GM18520 (cell line): Measurements from ENCODE around the gene MANF.
A peak's percentile ranks its signal among the peaks of the same experiment; 100 is the strongest.
"Not testable (repeated sequence)": the region's sequence is repeated elsewhere in the genome, so short reads cannot be mapped to it uniquely, and the experiment has no call there.

ENCODE experiments used
- ATAC-seq: cut with Tn5 transposase; IDR thresholded peaks from one replicate; pipeline ENCODE4 v1.9.1; 2021; ENCODE audit not compliant: unreplicated experiment

MANF gene

DNA sequence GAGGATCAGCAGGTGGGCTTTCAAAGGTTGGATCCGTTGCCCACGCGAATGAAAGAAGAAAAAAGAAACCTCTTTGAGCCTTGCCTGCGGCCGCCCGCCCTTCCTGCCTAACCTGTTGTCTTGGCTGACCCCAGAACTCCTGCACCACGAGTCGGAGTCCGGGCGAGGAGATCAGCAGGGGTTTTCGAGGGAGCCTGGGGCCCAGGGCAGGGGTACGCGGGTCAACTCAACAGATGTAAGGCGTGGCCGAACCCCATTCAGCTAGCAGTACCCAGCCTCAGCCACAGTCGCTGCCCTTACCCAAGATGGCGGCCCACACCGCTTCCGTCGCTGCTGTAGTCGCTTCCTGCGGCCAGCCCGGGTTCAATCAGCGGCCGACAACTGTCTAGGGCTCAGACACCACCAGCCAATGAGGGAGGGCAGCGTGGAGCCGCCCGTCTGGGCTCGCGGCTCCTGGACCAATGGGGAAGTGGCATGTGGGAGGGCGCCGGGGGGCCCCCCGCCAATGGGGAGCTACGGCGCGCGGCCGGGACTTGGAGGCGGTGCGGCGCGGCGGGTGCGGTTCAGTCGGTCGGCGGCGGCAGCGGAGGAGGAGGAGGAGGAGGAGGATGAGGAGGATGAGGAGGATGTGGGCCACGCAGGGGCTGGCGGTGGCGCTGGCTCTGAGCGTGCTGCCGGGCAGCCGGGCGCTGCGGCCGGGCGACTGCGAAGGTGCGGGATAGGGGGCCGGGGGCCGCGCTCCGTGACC lies at the start of gene MANF:
MANF (plus strand) TSS at position 566 of the 748 bp plus-strand sequence; CDS start at position 618, 52 bp downstream.
- ATAC-seq: peak; percentile 91

DNA sequence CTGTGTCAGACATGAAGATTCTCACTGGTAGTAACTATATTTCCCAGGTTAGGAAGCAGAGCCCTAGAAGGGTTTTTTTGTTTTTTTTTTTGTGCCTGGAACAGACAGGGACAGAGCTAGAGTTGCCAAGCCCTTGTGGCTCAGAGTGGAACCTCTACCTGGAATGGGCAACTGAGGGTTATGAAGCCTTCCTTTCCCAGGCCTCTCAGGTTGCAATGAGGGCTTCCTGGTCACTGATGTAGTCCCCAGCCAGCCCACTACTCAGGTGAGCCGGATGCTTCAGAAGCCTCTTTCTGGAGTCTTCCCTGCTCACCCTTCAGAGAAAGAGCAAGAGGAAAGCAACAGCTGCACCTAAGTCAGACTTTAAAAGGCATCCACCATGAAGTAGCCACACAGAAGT lies 48.8 kb upstream of the MANF start:
- no peak for ATAC-seq

DNA sequence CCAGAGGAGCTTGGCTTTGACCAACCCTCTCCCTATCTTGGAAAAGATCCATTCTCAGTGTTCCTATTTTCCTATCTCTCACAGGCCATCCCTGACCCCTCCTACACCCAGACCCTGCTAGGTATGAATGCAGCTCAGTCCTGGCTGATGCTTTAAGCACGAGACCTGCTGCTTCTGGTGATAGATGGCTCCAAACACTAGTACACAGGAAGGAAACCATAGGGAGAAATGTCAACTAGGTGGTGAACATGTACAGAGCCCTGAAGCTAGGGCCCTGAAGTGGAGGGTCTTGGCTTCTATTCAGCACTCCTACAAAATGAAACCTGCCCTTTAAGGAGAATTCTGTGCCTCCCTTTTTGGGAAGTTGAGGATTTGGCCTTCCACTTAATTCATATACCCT lies 47.4 kb upstream of the MANF start:
- ATAC-seq: no peak

DNA sequence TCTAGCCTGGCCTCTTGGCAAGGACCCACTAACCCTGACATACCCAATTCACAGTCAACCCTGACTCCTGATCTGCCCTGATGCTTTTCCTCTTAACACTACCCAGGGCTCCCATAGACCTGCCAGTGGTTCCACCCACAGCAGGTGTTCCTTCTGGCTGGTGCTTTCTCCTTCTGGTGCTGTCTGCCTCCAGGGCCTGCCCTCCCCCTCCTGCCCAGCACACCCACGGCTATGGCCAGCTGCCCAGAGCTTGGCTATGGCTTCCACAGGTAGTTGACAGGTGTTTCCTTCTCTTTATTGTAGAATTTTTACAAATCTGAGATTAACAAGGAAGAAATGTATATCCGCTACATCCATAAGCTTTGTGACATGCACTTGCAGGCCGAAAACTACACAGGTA lies 46.5 kb upstream of the MANF start:
- ATAC-seq: no peak

DNA sequence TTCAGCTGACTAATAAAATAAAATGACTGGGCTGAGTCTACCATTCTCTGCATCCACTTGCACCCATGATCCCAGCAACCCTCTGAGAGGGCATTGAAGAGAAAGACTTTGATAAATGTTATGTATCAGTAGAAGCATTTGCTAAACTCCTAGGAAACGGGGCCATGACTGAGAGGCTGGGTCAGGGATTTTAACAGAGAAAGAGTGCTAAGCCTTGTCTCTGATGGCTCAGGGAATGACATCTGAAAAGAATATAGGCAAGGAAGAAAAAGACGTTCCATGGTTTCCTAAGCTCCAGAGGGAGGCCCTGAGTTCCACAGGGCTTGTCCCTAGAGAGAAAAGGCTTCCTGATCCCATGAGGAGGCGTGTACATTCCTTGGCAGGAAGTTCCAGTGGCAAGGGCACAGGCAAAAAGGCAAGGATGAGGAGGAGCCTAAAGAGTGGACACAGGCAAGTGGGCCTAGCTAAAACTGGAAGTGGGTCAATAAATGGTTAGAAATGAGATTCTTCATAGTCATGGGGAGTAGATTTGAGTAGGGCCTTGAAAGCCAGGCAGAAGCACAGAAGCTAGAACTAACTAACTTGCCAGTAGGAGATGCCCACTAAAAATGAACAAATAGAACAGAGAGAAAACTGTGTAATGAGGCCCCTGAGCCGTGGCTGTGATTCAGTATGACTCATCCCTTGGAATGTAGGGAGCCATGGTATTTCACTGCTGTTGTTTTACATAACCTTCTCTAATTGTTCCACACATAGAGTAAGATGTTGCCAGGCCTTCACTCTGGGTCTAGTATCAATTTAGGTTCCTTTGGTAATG lies 44.9 kb upstream of the MANF start:
- no peak for ATAC-seq

DNA sequence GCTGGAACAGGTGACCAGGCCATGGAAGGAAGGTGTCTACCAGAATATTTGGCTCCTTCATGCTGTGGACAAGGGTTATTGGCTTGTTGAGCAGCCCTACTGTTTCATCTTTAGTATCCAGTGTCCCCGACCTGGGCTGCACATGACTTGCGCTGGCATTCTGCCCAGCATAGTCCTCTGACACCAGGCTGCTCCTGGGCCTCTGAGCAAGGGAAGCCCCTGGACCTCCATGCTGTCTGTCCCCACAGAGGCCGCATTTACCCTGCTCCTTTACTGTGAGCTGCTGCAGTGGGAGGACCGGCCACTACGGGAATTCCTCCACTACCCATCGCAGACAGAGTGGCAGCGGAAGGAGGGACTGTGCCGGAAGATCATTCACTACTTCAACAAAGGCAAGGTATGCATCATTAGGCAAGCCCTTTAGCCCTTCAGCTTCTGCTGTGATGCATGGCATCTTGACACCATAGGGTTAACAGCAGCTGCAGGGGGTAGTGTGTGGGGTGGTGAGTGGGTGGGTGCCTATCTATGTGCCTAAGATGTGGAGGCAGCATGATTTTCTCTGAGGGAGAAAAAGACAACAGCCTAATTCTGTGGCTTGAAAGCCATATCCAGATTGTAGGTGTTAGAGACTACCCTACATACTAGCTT lies 44.0 kb upstream of the MANF start:
- ATAC-seq: no peak

DNA sequence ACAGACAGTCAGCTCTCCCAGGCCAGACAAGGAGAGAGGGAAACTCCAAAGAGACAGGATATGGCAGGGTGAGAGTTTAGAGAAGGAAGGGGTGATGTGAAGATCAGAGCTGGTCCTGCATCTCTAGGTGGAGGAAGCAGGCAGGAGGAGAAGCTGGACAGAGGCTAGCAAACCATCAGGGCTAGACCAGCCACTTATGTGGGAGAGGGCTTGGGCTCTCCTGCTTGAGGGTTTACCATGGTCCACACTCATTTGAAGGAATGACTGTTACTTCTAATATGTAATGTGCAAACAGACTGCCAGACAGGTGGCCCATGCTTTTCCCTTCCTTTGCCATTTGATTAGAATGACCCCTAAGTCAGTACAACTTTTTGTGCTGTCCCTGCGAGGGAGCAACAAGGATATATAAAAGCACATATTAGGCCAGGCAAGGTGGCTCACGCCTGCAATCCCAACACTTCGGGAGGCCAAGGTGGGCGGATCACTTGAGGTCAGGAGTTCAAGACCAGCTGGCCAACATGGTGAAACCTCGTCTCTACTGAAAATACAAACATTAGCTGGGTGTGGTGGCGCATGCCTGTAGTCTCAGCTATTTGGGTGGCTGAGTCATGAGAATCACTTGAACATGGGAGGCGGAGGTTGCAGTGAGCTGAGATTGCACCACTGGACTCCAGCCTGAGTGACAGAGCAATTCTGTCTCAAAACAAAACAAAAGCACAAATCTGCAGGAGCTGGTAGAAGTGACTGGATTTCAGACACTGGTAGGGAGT lies 41.0 kb upstream of the MANF start:
- ATAC-seq: no peak

DNA sequence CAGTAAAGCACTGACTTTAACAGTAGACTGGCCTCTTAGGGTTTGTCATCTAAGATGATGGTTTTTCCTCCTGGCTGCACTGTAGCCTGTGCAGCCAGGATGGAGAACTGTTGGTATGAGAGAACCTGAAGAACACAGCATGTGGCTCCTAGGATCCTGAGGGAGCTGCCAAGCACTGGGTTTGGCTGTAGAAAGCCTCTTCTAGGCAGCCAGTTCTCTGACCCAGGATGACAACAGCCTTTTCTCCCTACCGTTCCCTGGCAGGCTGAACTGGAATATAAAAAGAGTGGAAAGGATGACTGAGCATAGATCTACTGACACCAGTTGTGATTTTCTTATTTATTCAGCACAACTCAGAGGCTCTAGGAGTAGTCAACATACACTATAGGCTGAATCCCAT lies 34.3 kb upstream of the MANF start:
- no peak for ATAC-seq

DNA sequence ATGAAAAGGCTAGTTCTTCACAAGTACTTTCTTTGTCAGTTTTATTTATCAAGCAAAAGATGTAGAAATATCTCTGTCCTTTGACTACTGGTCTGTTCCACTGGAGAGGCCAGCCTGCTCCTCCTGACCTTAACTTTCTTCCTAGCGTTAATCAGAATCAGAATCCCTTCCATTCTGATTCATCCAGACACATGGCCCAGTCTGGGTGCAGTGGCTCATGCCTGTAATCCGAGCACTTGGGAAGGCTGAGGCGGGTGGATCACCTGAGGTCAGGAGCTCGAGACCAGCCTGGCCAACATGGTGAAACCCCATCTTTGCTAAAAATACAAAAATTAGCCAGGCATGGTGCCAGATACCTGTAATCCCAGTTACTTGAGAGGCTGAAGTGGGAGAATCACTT lies 32.0 kb upstream of the MANF start:
- ATAC-seq: no peak

DNA sequence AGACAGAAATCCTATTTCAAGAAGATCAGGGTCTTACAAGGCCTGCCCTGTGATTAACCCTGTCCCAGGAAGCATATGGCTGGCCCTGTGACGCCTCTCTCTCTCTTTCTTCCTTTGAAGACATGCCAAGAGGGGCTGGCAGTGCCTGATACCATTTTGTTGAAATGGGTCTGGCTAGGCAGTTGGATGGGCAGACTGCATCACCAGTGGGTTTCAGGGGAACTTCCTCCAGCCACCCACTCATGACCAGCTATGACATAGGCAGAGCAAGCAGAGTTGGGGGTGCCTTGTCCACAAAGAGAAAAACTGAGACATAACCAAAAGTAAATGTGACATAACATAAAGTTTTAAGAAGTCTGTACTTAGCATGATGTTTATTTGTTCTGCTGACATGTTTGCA lies 31.4 kb upstream of the MANF start:
- no peak for ATAC-seq

DNA sequence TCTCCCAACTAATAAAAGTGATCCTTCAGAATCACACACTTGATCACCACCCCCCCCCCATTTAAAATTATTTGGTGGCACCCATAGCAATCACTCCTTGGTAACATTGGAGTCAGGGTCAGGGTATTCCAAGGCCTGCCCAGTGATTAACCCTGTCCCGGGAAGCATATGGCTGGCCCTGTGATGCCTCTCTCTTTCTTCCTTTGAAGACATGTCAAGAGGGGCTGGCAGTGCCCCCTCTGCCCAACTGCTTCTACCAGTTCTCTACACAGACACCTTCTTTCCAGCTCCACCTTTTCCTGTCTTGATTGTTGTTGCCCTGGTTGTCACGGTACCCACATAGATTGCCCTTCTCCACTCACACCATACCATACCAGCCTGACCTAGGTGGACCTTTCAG lies 30.9 kb upstream of the MANF start:
- no peak for ATAC-seq

DNA sequence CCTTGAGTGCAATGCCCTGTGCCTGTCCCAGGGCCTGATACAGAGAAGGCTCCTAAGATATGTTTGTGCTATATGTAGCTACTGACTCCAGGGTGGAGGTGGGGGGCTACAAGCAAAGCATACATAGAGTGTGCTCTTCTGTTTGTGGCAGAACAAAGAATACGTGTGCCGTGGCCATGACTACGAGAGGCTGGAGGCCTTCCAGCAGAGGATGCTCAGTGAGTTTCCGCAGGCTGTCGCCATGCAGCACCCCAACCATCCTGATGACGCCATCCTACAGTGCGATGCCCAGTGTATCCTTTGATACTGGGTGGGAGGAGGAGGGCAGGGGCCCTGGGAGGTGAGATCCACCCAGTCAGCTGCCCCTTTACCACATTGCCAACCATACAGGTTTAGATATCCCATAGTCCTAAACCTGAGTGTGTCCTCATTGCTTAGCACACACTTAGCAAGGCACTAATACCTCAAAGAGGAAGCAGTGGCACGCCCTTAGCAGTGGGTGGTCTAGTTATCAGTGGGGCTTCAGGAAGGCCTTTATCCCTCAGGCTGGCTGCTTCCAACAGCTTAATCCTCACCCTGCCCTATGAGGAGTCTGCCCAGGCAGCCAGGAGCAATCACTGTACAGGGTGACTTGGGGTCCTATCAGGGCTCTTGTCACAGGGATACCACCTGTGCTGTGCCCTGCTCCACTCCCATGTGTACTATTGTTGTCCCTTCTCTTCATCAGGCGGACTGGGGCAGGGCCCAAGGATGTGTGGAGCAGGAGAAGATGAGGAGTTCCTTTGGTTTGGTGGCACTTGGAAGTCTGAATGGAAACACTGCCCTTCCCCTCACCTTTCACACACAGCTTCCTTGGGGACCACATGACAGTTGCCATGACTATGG lies 30.1 kb upstream of the MANF start:
- ATAC-seq: no peak

DNA sequence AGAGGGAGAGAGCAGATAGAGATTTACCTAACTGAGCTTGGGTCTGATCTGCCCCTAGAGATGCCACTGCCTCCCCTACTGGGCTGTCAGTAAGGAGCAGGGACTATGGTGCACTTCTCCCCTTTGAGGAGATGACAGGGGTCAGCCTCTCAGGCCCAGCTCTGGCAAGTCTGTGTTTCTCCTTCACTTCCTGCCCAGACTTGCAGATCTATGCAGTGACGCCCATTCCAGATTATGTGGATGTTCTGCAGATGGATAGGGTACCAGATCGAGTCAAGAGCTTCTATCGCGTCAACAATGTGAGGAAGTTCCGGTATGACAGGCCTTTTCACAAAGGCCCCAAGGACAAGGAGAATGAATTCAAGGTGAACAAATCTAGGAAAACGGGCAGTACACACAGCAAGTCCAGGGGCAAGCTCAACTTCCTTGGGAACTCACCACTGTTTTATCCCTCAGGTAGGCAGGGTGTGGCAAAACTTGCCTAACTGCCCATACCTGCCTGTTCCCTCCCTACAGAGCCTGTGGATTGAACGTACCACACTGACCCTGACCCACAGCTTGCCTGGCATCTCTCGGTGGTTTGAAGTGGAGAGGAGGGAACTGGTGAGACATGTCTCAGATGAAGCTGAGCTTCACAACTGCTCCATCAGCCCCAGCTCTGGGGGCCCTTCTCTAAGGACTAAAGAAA lies 29.1 kb upstream of the MANF start:
- ATAC-seq: no peak

DNA sequence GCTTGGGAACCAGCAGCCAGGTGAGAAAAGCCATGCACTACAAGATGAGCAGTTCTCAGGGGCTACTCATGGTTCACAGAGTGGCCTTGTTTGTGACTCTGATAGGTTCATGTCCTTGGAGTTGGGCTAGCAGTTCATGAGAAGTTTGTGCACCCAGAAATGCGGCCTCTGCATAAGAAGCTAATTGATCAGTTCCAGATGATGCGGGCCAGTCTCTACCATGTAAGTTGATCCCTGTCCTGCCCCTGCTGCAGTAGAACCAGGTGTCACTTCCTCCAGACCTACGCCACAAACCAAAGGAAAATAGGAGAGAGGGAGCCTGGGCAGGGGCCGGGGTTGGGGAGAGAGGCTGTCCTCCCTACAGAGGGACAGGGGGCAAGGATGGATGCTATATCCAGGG lies 27.2 kb upstream of the MANF start:
- no peak for ATAC-seq

DNA sequence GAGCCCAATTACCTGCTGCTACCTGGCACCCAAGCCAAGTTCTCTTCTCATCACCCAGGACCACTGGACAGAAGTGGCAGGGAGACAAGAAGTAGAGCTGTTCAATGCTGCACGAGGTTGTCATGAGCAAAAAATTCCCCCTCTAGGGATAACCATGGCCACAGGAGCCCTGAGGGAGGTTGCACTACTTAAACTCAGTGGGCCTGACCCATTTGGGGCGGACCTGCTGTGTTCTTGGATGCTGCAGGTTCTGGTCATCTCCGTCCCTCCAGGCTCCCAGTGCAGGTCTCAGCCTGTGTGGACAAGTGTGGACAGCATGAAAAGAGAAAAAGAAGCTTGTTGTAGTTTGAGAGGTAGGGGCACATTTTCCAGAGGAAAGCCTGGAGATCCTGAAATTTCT lies 26.1 kb upstream of the MANF start:
- ATAC-seq: no peak

DNA sequence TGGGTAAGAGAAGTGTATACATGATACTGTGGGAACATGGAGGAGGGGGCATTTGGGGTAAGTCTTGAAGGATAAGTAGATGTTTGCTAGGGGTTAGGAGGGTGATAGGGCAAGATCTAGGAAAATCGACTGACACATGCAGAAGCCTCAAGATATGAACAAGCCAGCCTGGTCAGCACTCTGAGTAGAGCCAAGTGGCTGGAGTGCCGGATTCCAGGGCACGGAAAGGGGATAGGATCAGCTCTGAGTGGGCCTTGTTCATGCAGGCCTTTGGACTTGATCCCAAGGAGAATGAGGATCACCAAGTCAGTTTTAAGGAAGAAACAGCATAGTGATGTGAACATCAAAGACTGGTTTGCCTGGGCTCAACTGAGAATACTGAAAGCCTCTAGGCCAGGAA lies 24.3 kb upstream of the MANF start:
- ATAC-seq: no peak

DNA sequence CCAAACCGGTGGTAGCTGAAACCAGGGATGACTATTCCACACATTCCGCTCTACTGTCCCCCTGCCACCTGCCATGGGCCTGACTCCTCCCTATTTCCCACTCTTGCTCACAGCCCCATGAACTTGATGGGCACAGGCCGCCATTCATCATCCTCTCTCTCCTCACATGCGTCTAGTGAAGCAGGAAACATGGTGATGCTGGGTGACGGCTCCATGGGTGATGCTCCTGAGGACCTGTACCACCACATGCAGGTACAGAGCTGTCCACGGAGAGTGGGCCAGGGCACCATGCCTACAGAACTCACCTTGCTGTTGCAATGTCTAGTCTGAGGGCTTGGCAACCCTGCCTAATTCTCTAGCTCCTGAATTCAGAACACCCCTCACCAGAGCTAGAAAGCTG lies 23.3 kb upstream of the MANF start:
- ATAC-seq: no peak

DNA sequence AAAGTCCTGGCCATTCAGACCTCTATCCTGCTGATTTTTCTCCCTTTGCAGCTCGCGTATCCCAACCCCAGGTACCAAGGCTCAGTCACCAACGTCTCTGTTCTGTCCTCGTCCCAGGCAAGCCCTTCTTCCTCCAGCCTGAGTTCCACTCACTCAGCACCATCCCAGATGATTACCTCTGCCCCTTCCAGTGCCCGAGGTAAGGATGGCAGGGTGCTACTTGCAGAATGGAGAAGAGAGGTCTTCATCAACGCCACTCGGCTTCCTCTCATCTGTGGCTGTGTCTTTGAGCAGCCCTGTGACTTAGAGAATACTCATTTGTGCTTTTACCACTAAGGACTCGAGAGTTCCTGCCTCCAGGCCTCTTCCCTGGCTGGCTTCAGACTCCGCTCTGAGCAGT lies 22.6 kb upstream of the MANF start:
- ATAC-seq: no peak

DNA sequence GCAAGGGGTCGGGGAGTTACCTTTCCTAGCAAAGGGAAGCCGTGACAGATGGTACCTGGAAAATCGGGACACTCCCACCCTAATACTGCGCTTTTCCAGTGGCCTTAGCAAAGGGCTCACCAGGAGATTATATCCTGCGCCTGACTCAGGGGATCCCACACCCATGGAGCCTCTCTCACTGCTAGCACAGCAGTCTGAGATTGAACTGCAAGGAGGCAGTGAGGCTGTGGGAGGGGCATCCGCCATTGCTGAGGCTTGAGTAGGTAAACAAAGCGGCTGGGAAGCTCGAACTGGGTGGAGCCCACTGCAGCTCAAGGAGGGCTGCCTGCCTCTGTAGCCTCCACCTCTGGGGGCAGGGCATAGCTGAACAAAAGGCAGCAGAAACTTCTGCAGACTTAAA lies 16.8 kb upstream of the MANF start:
- not testable (repeated sequence) for ATAC-seq
